ENCODE results near the gene KIF25. TPM values are rescaled to one million over a fixed set of nuclear protein-coding genes. Genes with fewer than 3 reads are reported as not detected.
A peak's percentile ranks its signal among the peaks of the same experiment; 100 is the strongest.
"Not testable (repeated sequence)": the region's sequence is repeated elsewhere in the genome, so short reads cannot be mapped to it uniquely, and the experiment has no call there.

Gene KIF25
- total RNA-seq, 2 donors from 2014 or later: 0.21 TPM; not detected in 1

DNA sequence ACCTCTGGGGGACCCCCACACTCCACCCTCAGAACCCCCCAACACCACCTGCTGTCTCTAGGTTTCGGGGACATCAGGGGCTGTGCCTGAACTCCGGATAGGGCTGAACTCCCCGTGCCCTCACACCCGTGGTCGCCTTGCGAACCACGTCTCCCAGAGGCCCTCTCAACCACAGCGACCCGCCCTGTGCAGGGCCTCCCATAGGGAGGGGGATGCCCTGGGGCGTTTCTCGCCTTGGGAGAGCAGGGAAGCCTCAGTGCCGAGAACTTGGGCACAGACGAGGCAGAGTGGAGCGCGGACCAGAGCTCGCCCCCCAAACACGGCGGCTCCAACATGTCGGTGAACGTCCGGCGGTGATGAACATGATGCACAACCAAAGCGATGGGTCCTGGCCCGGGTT, 74.8 kb downstream of the KIF25 start:
- Histone ChIP-seq H3K9ac (ENCODE audit: low read depth in 2 of 2, low read length in 2 of 2) (no peak overlapping the region), H3K36me3 (no peaks in the 10 kb centered on the region), H3K9me3 (no peaks in the 10 kb centered on the region), H3K27ac (no peak overlapping the region), H3K27me3 (no peaks in the 10 kb centered on the region), H3K4me1 (no peaks in the 10 kb centered on the region), H3K4me3 (no peak overlapping the region)
- TF ChIP-seq, protein P1, sequence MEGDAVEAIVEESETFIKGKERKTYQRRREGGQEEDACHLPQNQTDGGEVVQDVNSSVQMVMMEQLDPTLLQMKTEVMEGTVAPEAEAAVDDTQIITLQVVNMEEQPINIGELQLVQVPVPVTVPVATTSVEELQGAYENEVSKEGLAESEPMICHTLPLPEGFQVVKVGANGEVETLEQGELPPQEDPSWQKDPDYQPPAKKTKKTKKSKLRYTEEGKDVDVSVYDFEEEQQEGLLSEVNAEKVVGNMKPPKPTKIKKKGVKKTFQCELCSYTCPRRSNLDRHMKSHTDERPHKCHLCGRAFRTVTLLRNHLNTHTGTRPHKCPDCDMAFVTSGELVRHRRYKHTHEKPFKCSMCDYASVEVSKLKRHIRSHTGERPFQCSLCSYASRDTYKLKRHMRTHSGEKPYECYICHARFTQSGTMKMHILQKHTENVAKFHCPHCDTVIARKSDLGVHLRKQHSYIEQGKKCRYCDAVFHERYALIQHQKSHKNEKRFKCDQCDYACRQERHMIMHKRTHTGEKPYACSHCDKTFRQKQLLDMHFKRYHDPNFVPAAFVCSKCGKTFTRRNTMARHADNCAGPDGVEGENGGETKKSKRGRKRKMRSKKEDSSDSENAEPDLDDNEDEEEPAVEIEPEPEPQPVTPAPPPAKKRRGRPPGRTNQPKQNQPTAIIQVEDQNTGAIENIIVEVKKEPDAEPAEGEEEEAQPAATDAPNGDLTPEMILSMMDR (IDR thresholded peaks at IDR 0.05): no peak
- DNase-seq: no peak
- intact Hi-C loops (cut with DNase I): no loop called here

DNA sequence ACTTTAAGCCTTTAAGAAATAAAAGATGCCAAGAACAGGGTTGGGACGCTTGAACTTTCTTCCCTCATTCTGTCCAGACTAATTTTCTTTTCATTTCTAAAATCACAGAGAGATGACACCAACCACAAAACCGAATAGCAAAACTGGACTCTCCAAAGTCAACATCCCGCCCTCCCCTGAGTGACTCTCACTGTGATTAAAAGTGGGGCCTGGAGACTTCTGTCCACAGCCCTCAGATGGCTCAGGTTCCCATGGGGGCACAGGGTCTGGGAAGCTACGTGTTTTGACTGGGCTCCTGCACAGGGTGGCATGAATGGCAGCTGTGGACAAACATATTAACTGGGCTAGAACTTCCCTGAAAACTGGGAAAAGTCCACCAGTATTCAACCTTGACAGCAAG, 75.3 kb downstream of the KIF25 start:
- no peak overlapping the region for H3K27ac ChIP-seq
- H3K9ac ChIP-seq (ENCODE audit: low read depth in 2 of 2, low read length in 2 of 2): no peak overlapping the region
- H3K4me3 ChIP-seq: no peak overlapping the region
- no peaks in the 10 kb centered on the region for H3K9me3 ChIP-seq
- no peaks in the 10 kb centered on the region for H3K36me3 ChIP-seq
- no peak for DNase-seq
- no peaks in the 10 kb centered on the region for H3K27me3 ChIP-seq
- intact Hi-C loops (cut with DNase I): no loop called here
- H3K4me1 ChIP-seq: no peaks in the 10 kb centered on the region
- TF ChIP-seq, protein P1 (IDR thresholded peaks at IDR 0.05): no peak

DNA sequence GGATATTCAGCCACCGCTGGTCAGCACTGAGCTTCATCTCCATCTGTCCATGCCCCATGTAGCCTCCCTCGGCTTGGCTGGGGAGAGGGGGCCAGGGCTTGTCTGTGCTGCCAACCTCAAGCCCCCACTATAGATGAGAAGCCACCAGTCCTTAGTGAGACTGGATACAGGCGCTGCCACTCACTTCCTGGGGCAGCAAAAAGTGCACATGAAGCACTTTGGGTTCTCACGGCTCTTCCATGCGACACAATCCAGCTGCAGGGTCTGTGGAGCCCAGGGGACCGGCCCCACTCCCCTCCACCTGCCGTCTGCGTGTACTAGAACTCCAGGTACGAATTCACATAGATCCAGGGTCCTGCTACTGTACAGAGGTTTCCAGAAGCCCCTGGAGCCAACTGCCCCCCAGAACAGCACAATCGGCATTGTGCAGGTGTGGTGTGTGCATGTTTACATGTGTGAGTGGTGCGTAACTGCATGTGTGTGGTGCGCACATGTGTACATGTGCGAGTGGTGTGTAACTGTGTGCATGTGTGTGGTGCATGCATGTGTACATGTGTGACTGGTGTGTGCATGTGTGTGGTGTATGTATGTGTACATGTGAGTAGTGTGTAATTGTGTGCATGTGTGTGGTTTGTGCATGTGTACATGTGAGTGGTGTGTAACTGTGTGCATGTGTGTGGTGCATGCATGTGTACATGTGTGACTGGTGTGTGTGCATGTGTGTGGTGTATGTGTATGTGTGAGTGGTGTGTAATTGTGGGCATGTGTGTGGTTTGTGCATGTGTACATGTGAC, 76.7 kb downstream of the KIF25 start:
- intact Hi-C loops (cut with DNase I): no loop called here
- H3K4me3 ChIP-seq: no peak overlapping the region
- H3K27me3 ChIP-seq: no peaks in the 10 kb centered on the region
- no peak overlapping the region for H3K9ac ChIP-seq (ENCODE audit: low read depth in 2 of 2, low read length in 2 of 2)
- H3K27ac ChIP-seq: no peak overlapping the region
- no peaks in the 10 kb centered on the region for H3K9me3 ChIP-seq
- no peaks in the 10 kb centered on the region for H3K36me3 ChIP-seq
- TF ChIP-seq, protein P1 (IDR thresholded peaks at IDR 0.05): no peak
- DNase-seq: no peak
- no peaks in the 10 kb centered on the region for H3K4me1 ChIP-seq

DNA sequence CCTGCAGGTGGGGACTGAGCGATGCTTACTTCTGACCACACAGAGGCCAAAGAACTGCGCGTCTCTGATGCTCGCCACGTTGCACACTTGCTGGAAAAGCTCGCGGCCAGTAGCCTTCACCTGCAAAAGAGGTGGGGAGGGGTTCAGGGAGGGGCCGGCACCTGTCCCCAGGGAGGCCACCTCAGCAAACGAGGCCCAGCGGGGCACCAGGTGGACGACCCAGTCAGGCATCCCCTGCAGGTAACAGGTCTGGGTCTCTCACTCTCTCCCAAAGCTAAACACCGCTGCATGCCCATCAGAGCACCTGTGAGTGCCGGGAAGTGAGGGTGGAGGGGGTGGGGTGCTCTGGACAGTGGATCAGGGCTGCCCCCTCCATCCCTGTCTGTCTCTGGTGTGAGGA, 77.7 kb downstream of the KIF25 start:
- intact Hi-C loops (cut with DNase I): no loop called here
- TF ChIP-seq, protein P1 (IDR thresholded peaks at IDR 0.05): no peak
- H3K4me3 ChIP-seq: no peak overlapping the region
- no peak overlapping the region for H3K27ac ChIP-seq
- H3K9me3 ChIP-seq: no peaks in the 10 kb centered on the region
- H3K27me3 ChIP-seq: no peaks in the 10 kb centered on the region
- DNase-seq: no peak
- H3K36me3 ChIP-seq: no peaks in the 10 kb centered on the region
- no peak overlapping the region for H3K9ac ChIP-seq (ENCODE audit: low read depth in 2 of 2, low read length in 2 of 2)
- H3K4me1 ChIP-seq: peaks cover 6% of the 10 kb centered on the region

DNA sequence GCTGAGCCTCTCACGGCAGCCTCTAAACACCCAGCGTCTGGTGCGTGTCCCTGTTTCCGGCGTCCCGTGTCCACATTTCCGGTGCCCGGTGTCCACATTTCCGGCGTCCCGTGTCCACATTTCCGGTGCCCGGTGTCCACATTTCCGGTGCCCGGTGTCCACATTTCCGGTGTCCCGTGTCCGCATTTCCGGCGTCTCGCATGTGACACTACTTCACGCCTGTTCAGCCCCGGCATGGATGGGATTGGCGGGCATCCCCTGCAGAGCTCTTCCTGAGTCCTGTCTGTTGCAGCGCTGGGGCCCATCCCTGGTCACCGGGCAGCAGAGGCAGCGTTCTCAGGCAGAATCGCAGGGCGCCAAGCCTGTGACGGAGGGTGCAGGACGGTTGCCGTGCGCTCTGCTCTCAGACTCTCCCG, 78.3 kb downstream of the KIF25 start:
- intact Hi-C loops (cut with DNase I): no loop called here
- TF ChIP-seq, protein P1 (IDR thresholded peaks at IDR 0.05): no peak
- no peak overlapping the region for H3K9ac ChIP-seq (ENCODE audit: low read depth in 2 of 2, low read length in 2 of 2)
- no peaks in the 10 kb centered on the region for H3K27me3 ChIP-seq
- H3K4me1 ChIP-seq: peaks cover 6% of the 10 kb centered on the region
- no peaks in the 10 kb centered on the region for H3K36me3 ChIP-seq
- no peaks in the 10 kb centered on the region for H3K9me3 ChIP-seq
- no peak overlapping the region for H3K27ac ChIP-seq
- H3K4me3 ChIP-seq: no peak overlapping the region
- no peak for DNase-seq

DNA sequence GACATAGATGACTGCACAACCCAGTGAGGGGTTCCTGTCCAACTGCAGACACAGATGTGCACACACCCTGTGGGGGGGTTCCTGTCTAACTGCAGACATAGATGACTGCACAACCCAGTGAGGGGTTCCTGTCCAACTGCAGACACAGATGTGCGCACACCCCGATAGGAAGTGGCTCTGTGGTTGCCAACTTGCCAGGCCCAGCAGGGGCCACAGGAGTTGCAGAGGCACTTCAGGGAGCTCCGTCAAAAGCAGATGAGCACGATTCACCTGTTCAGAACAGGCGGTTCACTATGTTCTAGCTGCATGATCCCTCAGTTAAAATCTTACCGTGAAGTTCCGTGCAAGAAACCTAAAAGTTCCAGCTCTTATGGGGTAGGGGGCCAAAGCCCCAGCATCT, 79.9 kb downstream of the KIF25 start:
- H3K9ac ChIP-seq (ENCODE audit: low read depth in 2 of 2, low read length in 2 of 2): peak overlapping the region in 1 of 2 donors; percentile 82
- DNase-seq; H3K27me3 ChIP-seq; H3K4me1 ChIP-seq; H3K27ac ChIP-seq; H3K9me3 ChIP-seq; H3K4me3 ChIP-seq; H3K36me3 ChIP-seq; intact Hi-C loops (cut with DNase I): not testable (repeated sequence)

Data from colonic mucosa (tissue), 4 donors.